ENCODE results near the gene TAF1C. TPM values are rescaled to one million over a fixed set of nuclear protein-coding genes. Genes with fewer than 3 reads are reported as not detected.

Gene TAF1C
- total RNA-seq, 1 donor from 2014 or later: 44.5 TPM

DNA sequence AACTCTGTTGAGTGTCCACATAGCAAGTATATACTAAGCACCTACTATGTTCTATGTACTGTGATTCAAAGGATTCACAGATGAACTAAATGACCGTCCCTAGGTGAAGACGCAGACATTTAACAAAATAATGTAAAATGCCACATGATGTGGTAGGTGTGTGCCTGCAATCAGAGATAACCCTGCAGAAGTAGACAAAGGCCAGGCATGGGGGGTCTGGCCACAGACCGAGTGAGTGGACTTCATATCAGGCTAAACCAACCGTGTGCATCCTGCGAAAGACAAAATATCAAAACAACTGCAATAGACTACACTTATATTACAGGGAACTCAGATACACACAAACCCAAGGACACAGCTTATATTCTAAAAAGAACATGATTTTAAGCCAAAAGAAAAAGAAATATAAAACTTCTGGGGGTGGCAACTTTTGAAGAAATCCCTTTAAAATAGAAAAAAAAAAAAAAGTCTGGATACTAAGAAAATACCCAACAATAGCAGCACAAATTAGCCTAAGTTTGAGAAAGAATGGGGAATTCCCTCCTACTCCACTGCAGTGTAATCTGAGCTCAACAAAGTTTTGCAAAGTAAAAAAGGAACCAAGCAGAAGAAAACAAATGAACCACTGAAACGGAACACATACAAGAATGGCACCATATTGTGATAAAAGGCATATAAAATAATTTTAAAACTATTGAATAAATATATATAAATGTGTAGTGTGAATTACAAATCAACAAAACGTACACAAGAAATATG, 54.2 kb downstream of the TAF1C start:
- DNase-seq (ENCODE audit: low spot score): no peak

DNA sequence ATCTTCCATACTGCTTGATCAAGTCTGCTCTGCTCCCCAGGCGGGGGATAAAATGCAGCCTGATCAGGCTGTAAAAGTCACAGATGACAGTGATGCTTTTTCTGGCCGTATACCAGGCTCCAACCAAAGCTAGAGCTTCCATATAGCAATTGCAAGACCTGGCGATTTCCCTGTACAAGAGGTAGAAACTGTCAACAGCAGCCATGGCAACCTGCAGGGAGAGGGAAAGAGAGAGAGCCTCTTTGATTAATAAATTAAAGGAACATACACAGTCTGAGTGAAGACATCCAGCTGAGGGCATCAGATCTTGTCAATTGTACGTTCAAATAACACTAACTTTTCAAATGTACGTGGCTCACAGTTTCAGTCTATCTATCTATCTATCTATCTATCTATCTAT, 55.7 kb downstream of the TAF1C start:
- DNase-seq (ENCODE audit: low spot score): no peak

Other genes with a start within 250 kb of the TAF1C start
- gene OSGIN1, start 233.8 kb downstream of the TAF1C start, total RNA-seq: 30.9 TPM
- 1.5 TPM for gene NECAB2, start 218.8 kb downstream of the TAF1C start, total RNA-seq
- gene SLC38A8, start 144.3 kb downstream of the TAF1C start, total RNA-seq: not detected
- 70.9 TPM for gene MBTPS1, start 70.1 kb downstream of the TAF1C start, total RNA-seq
- 23.1 TPM for gene HSDL1, start 41.9 kb downstream of the TAF1C start, total RNA-seq
- not detected for gene DNAAF1, start 41.7 kb downstream of the TAF1C start, total RNA-seq
- not detected for gene ADAD2, start 4.1 kb upstream of the TAF1C start, total RNA-seq
- not detected for gene KCNG4, start 53.0 kb upstream of the TAF1C start, total RNA-seq
- 1.4 TPM for gene WFDC1, start 107.8 kb upstream of the TAF1C start, total RNA-seq
- 0.67 TPM for gene ATP2C2, start 181.5 kb upstream of the TAF1C start, total RNA-seq